SK-N-SH treated with all-trans-retinoic acid at 6 μM for 48 hours (cell line): Measurements from ENCODE around the gene FER.

Experiments
- CSRNP3 ChIP-seq: fragments of 250-450 bp; sonication (Bioruptor Pico); IDR thresholded peaks from 2 replicates; pipeline ENCODE4 v1.5.1; 2021; ENCODE audit warnings: mild to moderate bottlenecking, moderate library complexity
- ISL1 ChIP-seq: fragments of 250-450 bp; sonication (Bioruptor Pico); IDR thresholded peaks from 2 replicates; pipeline ENCODE4 v2.1.2; 2022; ENCODE audit warnings: mild to moderate bottlenecking, moderate library complexity
- PATZ1 ChIP-seq: fragments of 250-450 bp; sonication (Bioruptor Pico); IDR thresholded peaks from 2 replicates; pipeline ENCODE4 v1.8.0; 2020; ENCODE audit warnings: mild to moderate bottlenecking, moderate library complexity, borderline replicate concordance
- POU6F1 ChIP-seq: fragments of 250-450 bp; sonication (Bioruptor Pico); IDR thresholded peaks from 2 replicates; pipeline ENCODE4 v1.8.0; 2021; ENCODE audit warnings: low read depth, mild to moderate bottlenecking, moderate library complexity, borderline replicate concordance
- RARB ChIP-seq: fragments of 250-450 bp; sonication (Bioruptor Pico); IDR thresholded peaks from 2 replicates; pipeline ENCODE4 v1.8.0; 2021; ENCODE audit warnings: mild to moderate bottlenecking, moderate library complexity
- SNAI2 ChIP-seq: fragments of 250-450 bp; sonication (Bioruptor Pico); IDR thresholded peaks from 2 replicates; pipeline ENCODE4 v1.5.0; 2020; ENCODE audit warnings: mild to moderate bottlenecking, moderate library complexity
- ZFP30 ChIP-seq: fragments of 450-650 bp; formaldehyde crosslinking; IDR thresholded peaks from 2 replicates; pipeline ENCODE4 v1.5.0; 2022; ENCODE audit warnings: mild to moderate bottlenecking, moderate library complexity

- TF ChIP-seq POU6F1 (CRISPR knock-in tag) (no peak), RARB (CRISPR knock-in tag) (no peak), SNAI2 (no peak), ISL1 (no peak), ZFP30 (CRISPR knock-in tag) (no peak), PATZ1 (CRISPR knock-in tag) (no peak; the same call in 1 of the 2 replicates), CSRNP3 (CRISPR knock-in tag) (no peak)
Measured at GRCh38 chr5:108749128-108749861, 1.6 kb downstream of the FER start.
